Measurements from ENCODE around the gene CLIC4. TPM values are rescaled to one million over a fixed set of nuclear protein-coding genes. Genes with fewer than 3 reads are reported as not detected.

Gene CLIC4
- total RNA-seq, 2 experiments from 2014 or later, result 14.2 to 15.5 TPM

DNA sequence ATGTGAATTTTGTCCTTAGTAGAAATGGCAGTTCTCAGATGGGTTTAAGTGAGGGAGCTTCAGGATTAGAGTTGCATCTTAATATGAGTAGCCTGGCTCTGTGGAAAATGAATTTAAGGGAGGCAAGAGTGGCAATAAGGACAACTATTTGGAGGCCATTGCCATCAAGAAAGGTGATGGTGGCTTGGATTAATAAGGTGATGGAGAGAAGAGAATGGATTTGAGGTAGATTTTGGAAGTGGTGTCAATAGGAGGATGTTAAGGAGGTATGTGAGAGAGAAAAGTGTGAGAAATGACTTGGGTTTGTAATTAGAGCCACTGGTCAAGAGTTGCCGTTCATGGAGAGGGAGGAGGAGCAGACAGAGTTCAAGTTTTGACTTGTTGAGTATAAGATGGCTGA is 16.3 kb downstream of the CLIC4 start:
- no peak for DNase-seq
- ChIA-PET CTCF (interaction anchor here (1.9 kb wide), 1 partner anchor 10 kb away, joined by 7 read pairs; no protein-coding TSS in a partner anchor), POLR2A (no interaction called here)
- Mint-ChIP-seq H3K9me3 (no peaks in the 10 kb centered on the region), H3K27me3 (no peaks in the 10 kb centered on the region), H3K36me3 (ENCODE audit: low read depth) (no peaks in the 10 kb centered on the region), H3K4me3 (no peak overlapping the region), H3K27ac (no peak overlapping the region), H3K4me1 (no peaks in the 10 kb centered on the region)

DNA sequence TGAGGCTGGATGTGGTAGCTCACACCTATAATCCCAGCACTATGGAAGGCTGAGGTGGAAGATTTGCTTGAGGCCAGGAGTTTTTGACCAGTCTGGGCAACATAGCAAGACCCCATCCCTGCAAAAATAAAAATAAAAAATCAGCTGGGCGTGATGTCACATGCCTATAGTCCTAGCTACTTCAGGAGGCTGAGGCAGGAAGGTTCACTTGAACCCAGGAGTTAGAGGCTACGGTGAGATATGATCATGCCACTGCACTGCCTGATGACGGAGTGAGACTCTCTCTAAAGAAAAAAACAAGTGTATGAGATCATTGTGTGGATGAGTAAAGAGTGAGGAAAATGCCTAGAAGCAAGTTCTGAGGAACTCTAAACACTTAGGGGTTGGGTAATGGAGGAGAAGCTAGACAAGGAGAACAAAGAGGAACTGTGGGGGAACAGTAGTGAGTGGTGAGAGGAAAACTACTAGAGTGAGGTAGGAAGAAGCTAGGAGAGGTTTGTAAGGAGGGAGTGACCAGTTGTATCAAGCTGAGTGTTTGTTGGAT is 17.0 kb downstream of the CLIC4 start:
- H3K4me1 Mint-ChIP-seq, result no peaks in the 10 kb centered on the region
- DNase-seq, result no peak
- H3K36me3 Mint-ChIP-seq (ENCODE audit: low read depth), result no peaks in the 10 kb centered on the region
- POLR2A ChIA-PET, result no interaction called here
- H3K4me3 Mint-ChIP-seq, result no peak overlapping the region
- H3K9me3 Mint-ChIP-seq, result no peaks in the 10 kb centered on the region
- no peak overlapping the region for H3K27ac Mint-ChIP-seq
- CTCF ChIA-PET, result interaction anchor here (0.6 to 1.9 kb wide), 4 partner anchors 10 to 453 kb away, joined by 3 to 7 read pairs (median 4); no protein-coding TSS in a partner anchor
- H3K27me3 Mint-ChIP-seq, result no peaks in the 10 kb centered on the region

DNA sequence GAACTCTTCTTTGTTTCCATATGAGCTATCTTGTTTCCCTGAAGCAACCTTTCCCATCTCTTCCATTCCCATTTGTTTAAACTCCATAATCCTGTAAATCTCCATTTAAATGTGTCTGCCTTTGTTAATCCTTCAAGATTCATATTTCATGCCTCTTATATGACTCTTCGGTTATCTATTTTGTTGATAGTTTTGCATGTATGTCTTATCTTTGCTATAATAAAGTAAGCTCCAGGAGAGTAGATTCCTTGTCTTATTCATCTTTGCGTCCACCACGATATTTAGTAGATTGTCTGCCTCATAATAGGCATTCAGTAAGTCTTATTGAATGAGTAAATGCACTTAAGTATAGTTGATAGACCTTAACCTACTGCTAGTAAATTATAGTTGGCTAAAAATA is 18.4 kb downstream of the CLIC4 start:
- Mint-ChIP-seq H3K9me3 (no peaks in the 10 kb centered on the region), H3K27ac (no peak overlapping the region), H3K36me3 (ENCODE audit: low read depth) (no peaks in the 10 kb centered on the region), H3K4me1 (no peaks in the 10 kb centered on the region), H3K27me3 (no peaks in the 10 kb centered on the region), H3K4me3 (no peak overlapping the region)
- ChIA-PET CTCF (interaction anchor here (0.6 to 1.3 kb wide), 3 partner anchors 11 to 64 kb away, joined by 3 to 4 read pairs (median 4); no protein-coding TSS in a partner anchor), POLR2A (interaction anchor here (0.7 kb wide), 1 partner anchor 468 kb away, joined by 11 read pairs; no protein-coding TSS in a partner anchor)
- DNase-seq, result no peak

GRCh38 chr1:24764439-24764838 is 19.2 kb downstream of the CLIC4 start:
- no peak for DNase-seq
- H3K4me3 Mint-ChIP-seq, result no peak overlapping the region

GRCh38 chr1:24764848-24765247 is 19.6 kb downstream of the CLIC4 start:
- Mint-ChIP-seq H3K4me1 (no peaks in the 10 kb centered on the region), H3K36me3 (ENCODE audit: low read depth) (no peaks in the 10 kb centered on the region), H3K9me3 (no peaks in the 10 kb centered on the region), H3K27me3 (no peaks in the 10 kb centered on the region), H3K27ac (no peak overlapping the region), H3K4me3 (no peak overlapping the region)
- POLR2A ChIA-PET, result no interaction called here
- CTCF ChIA-PET, result interaction anchor here (0.6 to 1.3 kb wide), 3 partner anchors 11 to 487 kb away, joined by 3 to 4 read pairs (median 3); no protein-coding TSS in a partner anchor
- no peak for DNase-seq

More at GRCh38 chr1:24764439-24764838, 19.2 kb downstream of the CLIC4 start:
- Mint-ChIP-seq H3K27ac (no peak overlapping the region), H3K9me3 (no peaks in the 10 kb centered on the region), H3K27me3 (no peaks in the 10 kb centered on the region), H3K4me1 (no peaks in the 10 kb centered on the region), H3K36me3 (ENCODE audit: low read depth) (no peaks in the 10 kb centered on the region)
- ChIA-PET CTCF (interaction anchor here (0.6 kb wide), 2 partner anchors 406 to 487 kb away, joined by 3 to 4 read pairs; no protein-coding TSS in a partner anchor), POLR2A (no interaction called here)

- CTCF ChIA-PET, result interaction anchor here (1.3 kb wide), 1 partner anchor 11 kb away, joined by 3 read pairs; no protein-coding TSS in a partner anchor
- Mint-ChIP-seq H3K4me1 (peaks cover 6% of the 10 kb centered on the region), H3K36me3 (ENCODE audit: low read depth) (no peaks in the 10 kb centered on the region), H3K4me3 (no peak overlapping the region), H3K27ac (no peak overlapping the region), H3K27me3 (no peaks in the 10 kb centered on the region), H3K9me3 (no peaks in the 10 kb centered on the region)
- no peak for DNase-seq
- POLR2A ChIA-PET, result no interaction called here
Measured at GRCh38 chr1:24765308-24765988, 20.2 kb downstream of the CLIC4 start.

- no peaks in the 10 kb centered on the region for H3K9me3 Mint-ChIP-seq
- DNase-seq, result no peak
- H3K27me3 Mint-ChIP-seq, result no peaks in the 10 kb centered on the region
- CTCF ChIA-PET, result interaction anchor here (1.2 kb wide), 1 partner anchor 12 kb away, joined by 4 read pairs; no protein-coding TSS in a partner anchor
- no peak overlapping the region for H3K4me3 Mint-ChIP-seq
- no peak overlapping the region for H3K27ac Mint-ChIP-seq
- H3K4me1 Mint-ChIP-seq, result peaks cover 10% of the 10 kb centered on the region
- H3K36me3 Mint-ChIP-seq (ENCODE audit: low read depth), result no peaks in the 10 kb centered on the region
- POLR2A ChIA-PET, result no interaction called here
Measured at GRCh38 chr1:24767351-24767750, 22.1 kb downstream of the CLIC4 start.

DNA sequence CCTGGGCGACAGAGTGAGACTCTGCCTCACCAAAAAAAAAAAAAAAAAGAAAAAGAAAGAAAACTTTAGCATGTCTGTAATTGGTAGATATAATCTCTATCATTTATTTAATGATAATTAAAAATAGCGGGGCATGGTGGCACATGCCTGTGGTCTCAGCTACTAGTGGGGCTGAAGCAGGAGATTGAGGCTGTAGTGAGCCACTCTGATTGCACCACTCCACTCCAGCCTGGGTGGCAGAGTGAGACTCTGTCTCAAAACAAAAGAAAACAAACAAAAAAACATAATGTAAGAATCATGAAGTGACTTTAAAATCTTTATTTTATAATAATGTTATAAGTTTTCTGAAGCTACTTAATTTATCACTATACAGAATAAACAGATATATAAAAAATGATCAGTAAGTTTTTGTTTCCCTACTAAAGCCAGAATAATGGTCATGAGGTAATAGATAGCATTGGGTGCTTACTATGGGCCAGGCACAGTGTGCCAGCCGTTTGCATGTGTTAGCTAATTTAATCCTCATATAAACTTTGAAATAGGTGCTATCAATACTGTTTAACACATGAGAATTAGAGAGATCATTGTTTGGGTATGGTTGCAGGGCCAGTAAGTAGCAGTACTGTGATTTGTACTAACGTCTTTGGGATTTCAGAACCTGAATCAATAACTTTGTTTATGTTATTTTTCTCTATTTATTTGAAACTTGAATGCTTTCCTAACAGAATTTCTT is 23.8 kb downstream of the CLIC4 start:
- CTCF ChIA-PET, result interaction anchor here (0.5 kb wide), 1 partner anchor 42 kb away, joined by 3 read pairs; no protein-coding TSS in a partner anchor
- Mint-ChIP-seq H3K4me3 (no peak overlapping the region), H3K27ac (no peak overlapping the region), H3K4me1 (peaks cover 10% of the 10 kb centered on the region), H3K36me3 (ENCODE audit: low read depth) (no peaks in the 10 kb centered on the region), H3K9me3 (no peaks in the 10 kb centered on the region), H3K27me3 (no peaks in the 10 kb centered on the region)
- DNase-seq, result no peak
- POLR2A ChIA-PET, result no interaction called here

DNA sequence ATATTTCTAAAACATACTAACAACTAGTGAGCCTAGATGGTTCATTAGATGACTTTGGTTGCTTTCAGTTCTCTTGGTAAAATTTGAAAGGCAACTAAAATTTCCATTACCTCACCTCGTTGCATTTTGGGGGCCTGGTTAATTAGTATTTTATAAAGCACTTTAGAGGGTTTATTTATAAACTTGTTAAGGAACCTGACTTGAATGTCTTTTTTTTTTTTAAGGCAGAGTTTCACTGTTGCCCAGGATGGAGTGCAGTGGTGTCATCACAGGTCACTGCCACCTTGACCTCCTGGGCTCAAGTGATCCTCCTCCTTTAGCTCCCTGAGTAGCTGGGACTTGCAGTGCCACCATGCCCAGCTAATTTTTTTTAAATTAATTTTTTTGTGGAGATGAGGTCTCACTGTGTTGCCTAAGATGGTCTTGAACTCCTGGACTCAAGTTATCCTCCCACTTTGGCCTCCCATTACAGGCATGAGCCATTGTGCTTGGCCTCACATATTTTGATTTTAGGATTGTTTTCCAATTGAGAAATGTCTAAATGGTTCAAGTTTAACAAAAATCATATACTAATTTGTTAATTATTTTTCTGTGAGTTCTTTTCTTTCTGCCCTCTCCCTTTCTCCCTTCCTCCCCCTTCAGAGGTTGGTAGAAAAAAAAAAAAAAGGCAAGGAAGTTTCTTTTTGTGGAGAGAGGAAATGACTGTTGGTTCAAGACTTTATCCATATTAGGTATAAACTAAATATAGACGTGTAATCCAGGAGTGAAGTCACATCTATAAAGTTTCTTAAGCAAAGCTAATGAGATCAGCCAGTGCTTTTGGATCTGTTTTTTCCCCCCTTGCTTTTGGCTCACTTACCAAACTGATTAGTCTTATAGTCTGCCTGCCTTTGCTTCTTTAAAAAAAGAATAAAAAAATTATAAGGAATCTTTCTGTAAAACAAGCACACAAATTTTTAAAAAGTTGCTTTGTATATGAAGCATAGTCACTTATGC is 24.7 kb downstream of the CLIC4 start:
- H3K36me3 Mint-ChIP-seq (ENCODE audit: low read depth), result no peaks in the 10 kb centered on the region
- H3K9me3 Mint-ChIP-seq, result no peaks in the 10 kb centered on the region
- ChIA-PET CTCF (interaction anchor here (0.6 kb wide), 1 partner anchor 70 kb away, joined by 4 read pairs; no protein-coding TSS in a partner anchor), POLR2A (no interaction called here)
- H3K4me3 Mint-ChIP-seq, result no peak overlapping the region
- no peak for DNase-seq
- peaks cover 10% of the 10 kb centered on the region for H3K4me1 Mint-ChIP-seq
- no peak overlapping the region for H3K27ac Mint-ChIP-seq
- H3K27me3 Mint-ChIP-seq, result no peaks in the 10 kb centered on the region

- no peak for DNase-seq
- POLR2A ChIA-PET, result no interaction called here
- CTCF ChIA-PET, result interaction anchor here (2.2 kb wide), 1 partner anchor 9 kb away, joined by 7 read pairs; no protein-coding TSS in a partner anchor
- Mint-ChIP-seq H3K4me1 (peaks cover 10% of the 10 kb centered on the region), H3K4me3 (no peak overlapping the region), H3K36me3 (ENCODE audit: low read depth) (no peaks in the 10 kb centered on the region), H3K27me3 (no peaks in the 10 kb centered on the region), H3K27ac (no peak overlapping the region), H3K9me3 (no peaks in the 10 kb centered on the region)
Measured at GRCh38 chr1:24770881-24771280, 25.6 kb downstream of the CLIC4 start.

DNA sequence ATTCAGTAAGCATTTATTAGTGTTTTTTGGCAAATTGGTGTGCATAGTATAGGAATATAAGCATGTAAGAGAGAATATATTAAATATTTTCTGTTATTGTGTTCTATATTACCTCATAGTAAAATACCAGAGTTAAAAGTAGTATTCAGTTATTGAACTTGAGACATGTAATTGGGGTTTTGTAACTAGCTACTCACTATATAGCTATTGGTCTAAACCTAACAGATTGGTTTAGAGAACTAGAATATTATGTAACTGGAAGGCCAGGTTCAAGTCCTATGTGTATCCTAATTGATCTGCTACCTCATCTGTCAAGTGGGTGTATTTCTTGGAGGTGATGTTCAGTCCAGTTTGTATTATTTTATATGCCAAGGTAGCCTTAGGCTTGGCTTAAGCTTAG is 26.3 kb downstream of the CLIC4 start:
- Mint-ChIP-seq H3K4me3 (no peak overlapping the region), H3K27me3 (no peaks in the 10 kb centered on the region), H3K9me3 (no peaks in the 10 kb centered on the region), H3K27ac (no peak overlapping the region), H3K36me3 (ENCODE audit: low read depth) (no peaks in the 10 kb centered on the region), H3K4me1 (peaks cover 10% of the 10 kb centered on the region)
- CTCF ChIA-PET, result interaction anchor here (0.6 to 2.2 kb wide), 2 partner anchors 9 to 749 kb away, joined by 4 to 7 read pairs; no protein-coding TSS in a partner anchor
- no peak for DNase-seq
- POLR2A ChIA-PET, result no interaction called here

GRCh38 chr1:24773618-24774017 is 28.4 kb downstream of the CLIC4 start:
- H3K9me3 Mint-ChIP-seq, result no peaks in the 10 kb centered on the region
- ChIA-PET POLR2A (no interaction called here), CTCF (interaction anchor here (0.6 to 1.5 kb wide), 3 partner anchors 10 to 1034 kb away, joined by 3 to 5 read pairs (median 4); no protein-coding TSS in a partner anchor)

More at GRCh38 chr1:24773618-24774017, 28.4 kb downstream of the CLIC4 start:
- Mint-ChIP-seq H3K36me3 (ENCODE audit: low read depth) (no peaks in the 10 kb centered on the region), H3K4me1 (peaks cover 10% of the 10 kb centered on the region), H3K27me3 (no peaks in the 10 kb centered on the region), H3K27ac (no peak overlapping the region), H3K4me3 (no peak overlapping the region)
- no peak for DNase-seq

Data from activated CD4-positive, alpha-beta T cell treated with anti-CD3 and anti-CD28 coated beads, Interleukin-2, amount 10 ng/mL, durations not matched to agents 7 days and 5 days (primary cell).